ENCODE data around the gene CELF2. TPM values are rescaled to one million over a fixed set of nuclear protein-coding genes. Genes with fewer than 3 reads are reported as not detected.

CELF2 gene
- total RNA-seq, 1 donor from 2014 or later: 11.0 TPM

GRCh38 chr10:11351801-11352200 is 334.1 kb downstream of the CELF2 start:
- DNase-seq (ENCODE audit: low read depth): no peak

GRCh38 chr10:11353006-11353896 is 335.6 kb downstream of the CELF2 start:
- no peak for TF ChIP-seq CTCF (conservative IDR thresholded peaks at IDR 0.05; ENCODE audit: low read depth, low read length)
- no peak overlapping the region for H3K4me3 ChIP-seq (ENCODE audit: low read depth, low read length)
- DNase-seq (ENCODE audit: low read depth): no peak

More at GRCh38 chr10:11351801-11352200, 334.1 kb downstream of the CELF2 start:
- no peak for TF ChIP-seq CTCF (conservative IDR thresholded peaks at IDR 0.05; ENCODE audit: low read depth, low read length)
- H3K4me3 ChIP-seq (ENCODE audit: low read depth, low read length): no peak overlapping the region

GRCh38 chr10:11354823-11355222 is 337.2 kb downstream of the CELF2 start:
- no peak for TF ChIP-seq CTCF (conservative IDR thresholded peaks at IDR 0.05; ENCODE audit: low read depth, low read length)
- DNase-seq (ENCODE audit: low read depth): no peak

GRCh38 chr10:11355592-11355991 is 337.9 kb downstream of the CELF2 start:
- H3K4me3 ChIP-seq (ENCODE audit: low read depth, low read length): no peak overlapping the region
- DNase-seq (ENCODE audit: low read depth): no peak
- TF ChIP-seq CTCF (conservative IDR thresholded peaks at IDR 0.05; ENCODE audit: low read depth, low read length): no peak

More at GRCh38 chr10:11354823-11355222, 337.2 kb downstream of the CELF2 start:
- no peak overlapping the region for H3K4me3 ChIP-seq (ENCODE audit: low read depth, low read length)

- H3K4me3 ChIP-seq (ENCODE audit: low read depth, low read length): no peak overlapping the region
- DNase-seq (ENCODE audit: low read depth): no peak
- TF ChIP-seq CTCF (conservative IDR thresholded peaks at IDR 0.05; ENCODE audit: low read depth, low read length): no peak
Measured at GRCh38 chr10:11357439-11357838, 339.8 kb downstream of the CELF2 start.

- H3K4me3 ChIP-seq (ENCODE audit: low read depth, low read length): no peak overlapping the region
- no peak for TF ChIP-seq CTCF (conservative IDR thresholded peaks at IDR 0.05; ENCODE audit: low read depth, low read length)
Measured at GRCh38 chr10:11358011-11358410, 340.3 kb downstream of the CELF2 start.

More at GRCh38 chr10:11358011-11358410, 340.3 kb downstream of the CELF2 start:
- no peak for DNase-seq (ENCODE audit: low read depth)

Measured in epithelial cell of proximal tubule (primary cell).